ENCODE results near the gene ARHGEF40. TPM values are rescaled to one million over a fixed set of nuclear protein-coding genes. Genes with fewer than 3 reads are reported as not detected.

The ARHGEF40 gene
- total RNA-seq, 2 experiments from 2014 or later: 0.22 TPM; not detected in 1

DNA sequence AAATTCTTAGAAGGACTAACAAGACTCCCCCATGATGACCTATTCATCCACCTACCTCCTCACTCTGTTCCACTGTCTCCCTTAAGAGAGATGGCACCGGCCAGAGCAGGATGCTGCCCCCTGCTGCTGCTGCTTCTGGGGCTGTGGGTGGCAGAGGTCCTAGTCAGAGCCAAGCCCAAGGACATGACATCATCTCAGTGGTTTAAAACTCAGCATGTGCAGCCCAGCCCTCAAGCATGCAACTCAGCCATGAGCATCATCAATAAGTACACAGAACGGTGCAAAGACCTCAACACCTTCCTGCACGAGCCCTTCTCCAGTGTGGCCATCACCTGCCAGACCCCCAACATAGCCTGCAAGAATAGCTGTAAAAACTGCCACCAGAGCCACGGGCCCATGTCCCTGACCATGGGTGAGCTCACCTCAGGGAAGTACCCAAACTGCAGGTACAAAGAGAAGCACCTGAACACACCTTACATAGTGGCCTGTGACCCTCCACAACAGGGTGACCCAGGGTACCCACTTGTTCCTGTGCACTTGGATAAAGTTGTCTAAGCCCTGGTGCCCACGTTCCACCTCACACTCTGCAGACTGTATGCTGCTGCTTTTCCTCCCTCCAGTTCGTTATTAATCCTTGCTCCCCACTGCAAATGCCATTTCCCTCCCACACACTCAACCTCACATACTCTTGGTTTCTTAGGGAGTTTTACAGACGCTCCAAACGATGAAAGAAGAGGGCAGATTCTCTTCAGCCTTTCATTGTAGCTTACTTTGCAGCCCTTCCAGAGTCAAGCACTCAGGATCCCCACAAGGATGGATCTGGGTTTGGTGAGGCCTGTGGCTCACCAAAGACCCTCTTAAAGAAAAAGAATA lies 12.1 kb upstream of the ARHGEF40 start, which contains the start of gene RNASE8:
Gene RNASE8, plus strand, starts transcription at position 20 of the 873 bp plus-strand sequence. Its CDS starts 71 bp downstream, at position 91.
- Mint-ChIP-seq H3K27ac (no peak within 1 kb of the TSS), H3K4me3 (no peak within 1 kb of the TSS), H3K27me3 (peaks cover 13% of the 10 kb centered on the region), H3K9me3 (no peaks in the 10 kb centered on the region), H3K4me1 (peaks cover 4% of the 10 kb centered on the region), H3K36me3 (ENCODE audit: low read depth) (no peaks in the 10 kb centered on the region)
- no peak for DNase-seq
- CTCF ChIA-PET: interaction anchor here (0.6 to 1.8 kb wide), 4 partner anchors 9 to 683 kb away, joined by 3 to 6 read pairs (median 5); partner anchors contain the start of gene ARHGEF40
- POLR2A ChIA-PET: no interaction called here

DNA sequence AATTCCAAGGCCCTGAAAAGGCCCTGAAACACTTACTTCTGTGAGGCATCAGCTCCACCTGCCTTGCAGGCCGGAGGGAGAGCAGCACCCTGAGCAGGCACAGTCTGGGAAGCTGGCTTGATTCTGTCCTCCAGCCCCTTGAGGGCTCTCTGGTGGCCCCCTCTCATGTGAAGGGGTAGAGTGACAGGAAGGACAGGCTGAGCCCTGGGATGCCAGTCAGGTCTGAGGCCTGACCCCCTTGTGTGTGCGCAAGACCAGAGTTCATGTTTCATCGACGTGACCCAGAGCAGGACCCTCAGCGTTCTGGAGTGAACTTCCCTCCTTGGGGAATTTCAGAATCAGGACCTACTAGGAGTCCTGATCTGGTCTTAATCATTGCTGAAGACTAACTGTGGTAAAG lies 11.2 kb upstream of the ARHGEF40 start:
- H3K4me1 Mint-ChIP-seq: peaks cover 4% of the 10 kb centered on the region
- ChIA-PET CTCF (interaction anchor here (1.3 to 1.8 kb wide), 2 partner anchors 8 to 12 kb away, joined by 3 to 6 read pairs; partner anchors contain the start of gene ARHGEF40), POLR2A (no interaction called here)
- H3K27ac Mint-ChIP-seq: no peak overlapping the region
- no peak for DNase-seq
- no peak overlapping the region for H3K4me3 Mint-ChIP-seq
- no peaks in the 10 kb centered on the region for H3K36me3 Mint-ChIP-seq (ENCODE audit: low read depth)
- H3K9me3 Mint-ChIP-seq: no peaks in the 10 kb centered on the region
- peaks cover 18% of the 10 kb centered on the region for H3K27me3 Mint-ChIP-seq

DNA sequence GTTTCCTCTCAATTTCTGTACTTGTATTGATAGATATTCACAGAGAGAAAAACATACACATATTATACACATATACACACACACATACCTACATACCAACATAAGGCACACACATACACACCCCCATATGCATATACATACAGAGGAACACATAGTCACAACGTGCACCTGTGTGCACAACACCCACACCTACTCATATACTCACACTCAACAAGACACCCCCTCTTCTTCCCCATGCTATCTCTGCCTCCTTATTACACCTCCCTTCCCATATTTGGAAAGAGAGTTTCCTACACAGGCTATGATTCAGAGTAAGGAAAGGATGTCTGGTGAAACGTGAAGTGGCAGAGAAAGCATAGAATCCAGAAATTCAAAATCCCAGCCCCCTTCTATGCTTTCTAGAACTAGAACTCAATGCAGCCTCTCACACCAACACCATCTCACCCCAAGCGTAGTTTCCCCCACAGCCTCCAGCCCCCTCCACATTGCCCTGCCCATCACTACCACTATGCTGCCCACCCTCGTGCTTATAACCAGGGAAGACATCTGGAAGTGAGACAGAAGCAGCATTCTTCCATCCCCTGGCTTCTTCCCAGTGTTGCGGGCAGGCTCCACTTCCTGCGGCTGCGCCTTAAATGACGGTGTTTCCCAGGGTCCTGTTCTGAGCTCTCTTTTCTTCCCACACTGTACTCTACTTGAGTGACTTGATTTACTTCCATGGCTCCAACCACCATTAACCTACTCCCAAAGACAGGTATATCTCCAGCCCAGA lies 10.1 kb upstream of the ARHGEF40 start:
- H3K27me3 Mint-ChIP-seq: peaks cover 24% of the 10 kb centered on the region
- no peaks in the 10 kb centered on the region for H3K4me1 Mint-ChIP-seq
- DNase-seq: no peak
- H3K27ac Mint-ChIP-seq: no peak overlapping the region
- no peaks in the 10 kb centered on the region for H3K36me3 Mint-ChIP-seq (ENCODE audit: low read depth)
- ChIA-PET POLR2A (no interaction called here), CTCF (interaction anchor here (2.7 kb wide), 1 partner anchor 32 kb away, joined by 10 read pairs; no protein-coding TSS in a partner anchor)
- H3K9me3 Mint-ChIP-seq: no peaks in the 10 kb centered on the region
- H3K4me3 Mint-ChIP-seq: no peak overlapping the region

GRCh38 chr14:21060614-21061346 lies 9.3 kb upstream of the ARHGEF40 start:
- Mint-ChIP-seq H3K4me3 (no peak overlapping the region), H3K36me3 (ENCODE audit: low read depth) (no peaks in the 10 kb centered on the region), H3K4me1 (no peaks in the 10 kb centered on the region), H3K9me3 (no peaks in the 10 kb centered on the region), H3K27ac (no peak overlapping the region), H3K27me3 (peaks cover 30% of the 10 kb centered on the region)
- ChIA-PET POLR2A (no interaction called here), CTCF (interaction anchor here (0.5 to 2.7 kb wide), 2 partner anchors 32 to 260 kb away, joined by 3 to 10 read pairs; no protein-coding TSS in a partner anchor)
- DNase-seq: no peak

GRCh38 chr14:21061347-21061668 lies 8.8 kb upstream of the ARHGEF40 start:
- CTCF ChIA-PET: interaction anchor here (2.7 kb wide), 1 partner anchor 31 kb away, joined by 10 read pairs; no protein-coding TSS in a partner anchor
- Mint-ChIP-seq H3K27ac (no peak overlapping the region), H3K9me3 (no peaks in the 10 kb centered on the region), H3K4me1 (no peaks in the 10 kb centered on the region), H3K27me3 (peaks cover 35% of the 10 kb centered on the region), H3K36me3 (ENCODE audit: low read depth) (no peaks in the 10 kb centered on the region), H3K4me3 (no peak overlapping the region)
- POLR2A ChIA-PET: no interaction called here
- DNase-seq: no peak

GRCh38 chr14:21063479-21063878 lies 6.6 kb upstream of the ARHGEF40 start:
- DNase-seq: no peak
- Mint-ChIP-seq H3K9me3 (no peaks in the 10 kb centered on the region), H3K4me3 (no peak overlapping the region), H3K4me1 (peaks cover under 1% of the 10 kb centered on the region), H3K27ac (no peak overlapping the region), H3K36me3 (ENCODE audit: low read depth) (no peaks in the 10 kb centered on the region), H3K27me3 (peaks cover 53% of the 10 kb centered on the region)
- POLR2A ChIA-PET: no interaction called here
- CTCF ChIA-PET: interaction anchor here (0.6 to 2.8 kb wide), 3 partner anchors 29 to 267 kb away, joined by 3 to 13 read pairs (median 4); no protein-coding TSS in a partner anchor

- POLR2A ChIA-PET: no interaction called here
- H3K27me3 Mint-ChIP-seq: peaks cover 78% of the 10 kb centered on the region
Observed at GRCh38 chr14:21066882-21067502, 3.1 kb upstream of the ARHGEF40 start.

GRCh38 chr14:21068521-21069387 lies 1.4 kb upstream of the ARHGEF40 start:
- POLR2A ChIA-PET: no interaction called here
- Mint-ChIP-seq H3K4me3 (no peak overlapping the region), H3K27me3 (peaks cover 79% of the 10 kb centered on the region), H3K27ac (no peak overlapping the region), H3K9me3 (no peaks in the 10 kb centered on the region), H3K36me3 (ENCODE audit: low read depth) (no peaks in the 10 kb centered on the region), H3K4me1 (peaks cover 34% of the 10 kb centered on the region)
- CTCF ChIA-PET: interaction anchor here (0.9 to 1.6 kb wide), 12 partner anchors 13 to 412 kb away, joined by 3 to 19 read pairs (median 5); partner anchors contain the start of gene TPPP2
- DNase-seq: peak; percentile 42

More at GRCh38 chr14:21066882-21067502, 3.1 kb upstream of the ARHGEF40 start:
- Mint-ChIP-seq H3K27ac (no peak overlapping the region), H3K4me3 (no peak overlapping the region), H3K9me3 (no peaks in the 10 kb centered on the region), H3K4me1 (peaks cover 31% of the 10 kb centered on the region), H3K36me3 (ENCODE audit: low read depth) (no peaks in the 10 kb centered on the region)
- no peak for DNase-seq
- CTCF ChIA-PET: interaction anchor here (0.6 to 1.6 kb wide), 5 partner anchors 8 to 86 kb away, joined by 3 to 9 read pairs (median 3); no protein-coding TSS in a partner anchor

DNA sequence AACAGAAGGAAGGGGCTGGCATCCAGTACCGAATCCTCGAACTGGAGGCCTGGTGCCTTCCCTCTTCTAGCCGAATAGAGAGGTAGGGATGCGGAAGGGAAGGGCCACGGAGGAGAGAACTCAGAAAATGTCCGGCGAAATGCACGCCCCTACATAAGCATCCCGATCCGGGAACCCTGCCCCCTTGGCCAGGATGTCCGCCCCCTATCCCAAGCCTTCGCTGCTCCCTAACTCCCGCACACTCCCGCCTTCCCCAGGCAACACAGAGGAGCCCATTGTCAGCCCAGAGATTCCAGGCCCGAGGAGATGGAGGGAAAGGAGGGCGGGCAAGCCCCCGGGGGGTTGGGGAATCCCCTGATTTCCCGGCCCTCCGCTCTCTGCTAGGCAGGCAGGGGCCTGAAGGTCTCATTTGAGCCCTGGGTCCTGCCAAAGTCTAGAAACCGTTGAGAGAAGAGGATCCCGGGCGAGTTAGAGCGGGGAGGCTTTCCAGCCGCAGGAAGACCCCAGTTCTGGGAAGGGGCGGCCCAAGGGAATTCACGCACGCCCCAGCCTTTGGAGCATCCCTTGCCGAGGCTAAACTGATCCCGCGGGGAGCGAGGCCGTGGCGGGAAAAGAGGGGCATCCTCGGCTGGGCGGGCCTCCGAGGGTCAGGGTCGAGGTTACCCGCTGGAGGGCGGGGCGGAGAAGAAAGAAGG lies 569 bp upstream of the ARHGEF40 start:
- no peak overlapping the region for H3K27ac Mint-ChIP-seq
- DNase-seq: no peak
- no peaks in the 10 kb centered on the region for H3K9me3 Mint-ChIP-seq
- H3K36me3 Mint-ChIP-seq (ENCODE audit: low read depth): no peaks in the 10 kb centered on the region
- H3K27me3 Mint-ChIP-seq: peaks cover 79% of the 10 kb centered on the region
- peaks cover 34% of the 10 kb centered on the region for H3K4me1 Mint-ChIP-seq
- peak overlapping the region; percentile 49 for H3K4me3 Mint-ChIP-seq
- POLR2A ChIA-PET: no interaction called here
- CTCF ChIA-PET: interaction anchor here (1.3 to 3.1 kb wide), 5 partner anchors 14 to 34 kb away, joined by 4 to 25 read pairs (median 19); no protein-coding TSS in a partner anchor

GRCh38 chr14:21070610-21071224 lies 613 bp downstream of the ARHGEF40 start:
- DNase-seq: no peak
- no peaks in the 10 kb centered on the region for H3K9me3 Mint-ChIP-seq
- H3K27ac Mint-ChIP-seq: no peak overlapping the region
- ChIA-PET CTCF (interaction anchor here (0.9 to 3.1 kb wide), 7 partner anchors 12 to 56 kb away, joined by 3 to 25 read pairs (median 7); partner anchors contain the start of gene RNASE8), POLR2A (interaction anchor here (0.8 kb wide), 1 partner anchor 176 kb away, joined by 3 read pairs; no protein-coding TSS in a partner anchor)
- peaks cover 34% of the 10 kb centered on the region for H3K4me1 Mint-ChIP-seq
- peak overlapping the region; percentile 61 for H3K4me3 Mint-ChIP-seq
- H3K36me3 Mint-ChIP-seq (ENCODE audit: low read depth): no peaks in the 10 kb centered on the region
- peaks cover 69% of the 10 kb centered on the region for H3K27me3 Mint-ChIP-seq
